Erythroblast (primary cell): ENCODE data around the gene GLB1L.
"Not testable (repeated sequence)": the region's sequence is repeated elsewhere in the genome, so short reads cannot be mapped to it uniquely, and the experiment has no call there.

Experiments used
- GATA1 ChIP-seq: IDR thresholded peaks from 2 replicates; pipeline ENCODE4 v1.6.1; 2011; ENCODE audit warnings: low read depth, mild to moderate bottlenecking, control low read depth, low read length, moderate library complexity
- POLR2A ChIP-seq: IDR thresholded peaks from 2 replicates; pipeline ENCODE4 v1.6.1; 2011; ENCODE audit warnings: mild to moderate bottlenecking, low read length

DNA sequence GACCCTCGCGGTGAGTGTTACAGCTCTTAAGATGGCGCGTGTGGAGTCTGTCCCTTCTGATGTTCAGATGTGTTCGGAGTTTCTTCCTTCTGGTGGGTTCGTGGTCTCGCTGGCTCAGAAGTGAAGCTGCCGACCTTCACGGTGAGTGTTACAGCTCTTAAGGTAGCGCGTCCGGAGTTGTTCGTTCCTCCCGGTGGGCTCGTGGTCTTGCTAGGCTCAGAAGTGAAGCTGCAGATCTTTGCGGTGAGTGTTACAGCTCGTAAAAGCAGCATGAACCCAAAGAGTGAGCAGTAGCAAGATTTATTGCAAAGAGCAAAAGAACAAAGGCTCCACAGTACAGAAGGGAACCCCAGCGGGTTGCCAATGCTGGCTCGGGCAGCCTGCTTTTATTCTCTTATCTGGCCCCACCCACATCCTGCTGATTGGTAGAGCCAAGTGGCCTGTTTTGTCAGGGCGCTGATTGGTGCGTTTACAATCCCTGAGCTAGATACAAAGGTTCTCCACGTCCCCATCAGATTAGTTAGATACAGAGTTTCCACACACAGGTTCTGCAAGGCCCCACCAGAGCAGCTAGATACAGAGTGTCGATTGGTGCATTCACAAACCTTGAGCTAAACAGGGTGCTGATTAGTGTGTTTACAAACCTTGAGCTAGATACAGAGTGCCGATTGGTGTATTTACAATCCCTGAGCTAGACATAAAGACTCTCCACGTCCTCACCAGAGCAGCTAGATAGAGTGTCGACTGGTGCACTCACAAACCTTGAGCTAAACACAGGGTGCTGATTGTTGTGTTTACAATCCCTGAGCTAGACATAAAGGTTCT lies 44.5 kb downstream of the GLB1L start:
- peak; percentile 15 for TF ChIP-seq POLR2A
- not testable (repeated sequence) for TF ChIP-seq GATA1
